PFSK-1 (cell line): ENCODE measurements around the gene FBXO28.

Experiments used
- FOXP2 ChIP-seq: optimal IDR thresholded peaks from 2 replicates; pipeline ENCODE3; 2011; ENCODE audit warnings: borderline replicate concordance, control low read depth, inconsistent platforms; ENCODE audit not compliant: insufficient read depth; ENCODE audit errors: extremely low read length, extremely low read depth
- POLR2AphosphoS5 ChIP-seq: IDR thresholded peaks from 2 replicates; pipeline ENCODE4 v1.6.1; 2012; ENCODE audit warnings: low read depth, mild to moderate bottlenecking, control low read depth, low read length, moderate library complexity
- SIN3A ChIP-seq: IDR thresholded peaks from 2 replicates; pipeline ENCODE4 v1.6.1; 2012; ENCODE audit warnings: mild to moderate bottlenecking, low read length, moderate library complexity, borderline replicate concordance; ENCODE audit not compliant: insufficient read depth
- TAF1 ChIP-seq: IDR thresholded peaks from 2 replicates; pipeline ENCODE4 v1.6.1; 2012; ENCODE audit warnings: low read length, control low read depth, borderline replicate concordance; ENCODE audit not compliant: insufficient read depth
- TF ChIP-seq, protein P1 (sequence below), 2 experiments: IDR thresholded peaks; 2 replicates each; pipeline versions ENCODE4 v1.6.1 to v1.8.0; 2011 to 2012; ENCODE audit warnings: low read depth in 2 of 2, low read length in 2 of 2, control low read depth in 1 of 2, inconsistent platforms in 1 of 2, mild to moderate bottlenecking in 1 of 2, moderate library complexity in 1 of 2; ENCODE audit not compliant: insufficient read depth in 1 of 2

FBXO28 gene

DNA sequence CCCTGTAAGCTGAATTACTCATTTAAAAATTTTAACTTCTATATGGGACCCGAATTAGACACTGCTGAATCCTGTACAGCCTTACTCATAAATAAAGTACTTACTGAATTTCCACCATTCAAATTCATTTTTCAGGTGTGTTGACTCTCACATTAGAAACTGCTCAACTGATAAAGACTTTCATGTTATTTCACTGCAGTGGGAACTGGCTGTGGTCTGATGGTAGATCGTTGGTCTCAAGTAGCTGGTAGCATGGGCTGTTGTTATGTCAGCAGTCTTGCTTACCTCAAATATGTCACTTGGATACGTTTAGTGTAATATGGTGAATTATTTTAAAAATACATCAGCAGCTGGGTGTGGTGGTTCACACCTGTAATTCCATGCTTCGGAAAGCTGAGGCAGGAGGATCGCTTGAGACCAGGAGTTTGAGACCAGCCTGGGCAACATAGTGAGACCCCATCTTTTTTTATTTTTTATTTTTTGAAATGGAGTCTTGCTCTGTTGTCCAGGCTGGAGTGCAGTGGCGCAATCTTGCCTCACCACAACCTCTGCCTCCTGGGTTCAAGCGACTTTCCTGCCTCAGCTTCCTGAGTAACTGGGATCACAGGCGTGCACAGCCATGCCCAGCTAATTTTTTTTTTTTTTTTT is 79.5 kb downstream of the FBXO28 start:
- no peak for TF ChIP-seq FOXP2
- TF ChIP-seq, protein P1, sequence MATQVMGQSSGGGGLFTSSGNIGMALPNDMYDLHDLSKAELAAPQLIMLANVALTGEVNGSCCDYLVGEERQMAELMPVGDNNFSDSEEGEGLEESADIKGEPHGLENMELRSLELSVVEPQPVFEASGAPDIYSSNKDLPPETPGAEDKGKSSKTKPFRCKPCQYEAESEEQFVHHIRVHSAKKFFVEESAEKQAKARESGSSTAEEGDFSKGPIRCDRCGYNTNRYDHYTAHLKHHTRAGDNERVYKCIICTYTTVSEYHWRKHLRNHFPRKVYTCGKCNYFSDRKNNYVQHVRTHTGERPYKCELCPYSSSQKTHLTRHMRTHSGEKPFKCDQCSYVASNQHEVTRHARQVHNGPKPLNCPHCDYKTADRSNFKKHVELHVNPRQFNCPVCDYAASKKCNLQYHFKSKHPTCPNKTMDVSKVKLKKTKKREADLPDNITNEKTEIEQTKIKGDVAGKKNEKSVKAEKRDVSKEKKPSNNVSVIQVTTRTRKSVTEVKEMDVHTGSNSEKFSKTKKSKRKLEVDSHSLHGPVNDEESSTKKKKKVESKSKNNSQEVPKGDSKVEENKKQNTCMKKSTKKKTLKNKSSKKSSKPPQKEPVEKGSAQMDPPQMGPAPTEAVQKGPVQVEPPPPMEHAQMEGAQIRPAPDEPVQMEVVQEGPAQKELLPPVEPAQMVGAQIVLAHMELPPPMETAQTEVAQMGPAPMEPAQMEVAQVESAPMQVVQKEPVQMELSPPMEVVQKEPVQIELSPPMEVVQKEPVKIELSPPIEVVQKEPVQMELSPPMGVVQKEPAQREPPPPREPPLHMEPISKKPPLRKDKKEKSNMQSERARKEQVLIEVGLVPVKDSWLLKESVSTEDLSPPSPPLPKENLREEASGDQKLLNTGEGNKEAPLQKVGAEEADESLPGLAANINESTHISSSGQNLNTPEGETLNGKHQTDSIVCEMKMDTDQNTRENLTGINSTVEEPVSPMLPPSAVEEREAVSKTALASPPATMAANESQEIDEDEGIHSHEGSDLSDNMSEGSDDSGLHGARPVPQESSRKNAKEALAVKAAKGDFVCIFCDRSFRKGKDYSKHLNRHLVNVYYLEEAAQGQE (IDR thresholded peaks at IDR 0.05; ENCODE audit: insufficient read depth in 1 of 2, low read depth in 2 of 2, low read length in 2 of 2) = no peak
- TF ChIP-seq TAF1 = no peak
- no peak for TF ChIP-seq SIN3A
- no peak for TF ChIP-seq POLR2AphosphoS5

DNA sequence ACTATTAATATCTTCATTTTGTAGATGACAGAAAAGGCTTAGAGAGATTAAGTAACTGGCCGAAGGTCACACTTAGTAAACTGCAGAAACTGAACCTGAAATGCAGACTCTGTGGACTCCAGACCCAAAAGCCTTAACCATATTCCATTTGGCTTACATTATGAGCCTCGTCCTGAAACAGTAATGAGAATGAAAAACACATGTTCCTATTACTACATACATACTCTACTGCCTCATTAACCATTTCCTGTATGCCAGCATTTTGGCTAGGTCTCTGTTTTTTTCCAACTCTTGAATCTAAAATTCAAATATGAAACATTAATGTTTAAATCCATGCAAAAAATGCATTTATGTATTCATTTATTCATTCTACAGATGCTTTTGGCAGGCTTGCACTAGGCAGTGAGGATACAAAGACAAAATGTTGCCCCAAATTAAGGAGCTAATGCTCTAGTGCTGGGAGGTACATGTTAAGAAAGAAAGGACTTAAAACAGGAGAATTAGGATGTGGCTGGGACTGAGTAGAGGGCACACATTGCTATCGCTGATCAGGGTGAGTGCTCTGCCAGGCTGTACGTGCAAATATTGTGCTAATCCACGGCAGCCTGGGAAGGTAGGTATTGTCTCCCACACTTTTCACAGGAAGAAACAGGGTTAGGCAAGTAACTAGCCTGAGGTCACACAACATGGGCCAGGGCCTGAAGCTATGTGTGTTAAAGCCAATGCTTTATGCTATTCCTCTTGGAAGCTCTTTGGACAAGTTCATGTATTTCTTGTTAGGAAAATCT is 83.1 kb downstream of the FBXO28 start:
- no peak for TF ChIP-seq FOXP2
- TF ChIP-seq SIN3A = no peak
- no peak for TF ChIP-seq TAF1
- TF ChIP-seq POLR2AphosphoS5 = no peak
- TF ChIP-seq, protein P1 (IDR thresholded peaks at IDR 0.05; ENCODE audit: insufficient read depth in 1 of 2, low read depth in 2 of 2, low read length in 2 of 2) = no peak

DNA sequence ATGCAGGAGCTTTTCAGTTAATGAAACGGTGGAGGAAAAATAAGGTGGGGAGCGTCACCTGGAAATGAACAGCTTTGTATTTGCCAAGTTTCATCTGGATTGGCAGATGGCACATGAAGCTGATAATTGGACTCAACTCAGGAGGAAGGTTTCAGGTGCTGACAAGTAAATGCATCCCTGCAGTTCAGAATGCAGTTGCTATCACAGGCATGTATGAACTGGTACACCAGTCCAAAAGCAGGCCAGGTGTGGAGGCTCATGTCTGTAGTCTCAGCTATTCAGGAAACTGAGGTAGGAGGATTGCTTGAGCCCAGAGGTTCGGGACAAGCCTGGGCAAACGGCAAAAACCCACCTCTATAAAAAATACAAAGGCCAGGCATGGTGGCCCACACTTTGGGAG is 84.7 kb downstream of the FBXO28 start:
- TF ChIP-seq TAF1 (no peak), FOXP2 (no peak), SIN3A (no peak), POLR2AphosphoS5 (no peak)
- TF ChIP-seq, protein P1 (IDR thresholded peaks at IDR 0.05; ENCODE audit: insufficient read depth in 1 of 2, low read depth in 2 of 2, low read length in 2 of 2) = no peak

DNA sequence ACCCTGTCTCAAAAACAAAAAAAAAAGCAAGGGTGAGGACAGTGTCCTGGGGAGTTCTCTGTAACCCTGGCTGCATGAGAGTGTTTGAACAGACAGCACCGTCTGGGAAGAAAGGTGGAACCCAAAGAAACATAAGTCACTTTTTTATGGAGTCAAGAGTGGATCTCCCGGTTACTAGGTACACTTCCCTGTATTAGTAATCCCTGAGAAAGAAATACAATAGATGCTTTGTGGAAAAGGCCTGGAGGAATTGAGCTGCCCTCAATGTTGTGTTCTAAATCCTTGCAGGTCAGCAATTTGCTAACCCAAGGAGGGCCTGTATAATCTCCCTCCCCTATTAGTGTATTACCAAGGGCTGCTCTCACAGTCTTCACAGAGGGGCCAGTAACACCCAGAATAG is 85.8 kb downstream of the FBXO28 start:
- TF ChIP-seq POLR2AphosphoS5 (no peak), TAF1 (no peak), FOXP2 (no peak), SIN3A (no peak)
- TF ChIP-seq, protein P1 (IDR thresholded peaks at IDR 0.05; ENCODE audit: insufficient read depth in 1 of 2, low read depth in 2 of 2, low read length in 2 of 2) = no peak
